Measurements from ENCODE around the gene GABBR2. TPM values are rescaled to one million over a fixed set of nuclear protein-coding genes. Genes with fewer than 3 reads are reported as not detected.

GABBR2 gene
- total RNA-seq, 1 donor from 2014 or later: 6.4 TPM

- Mint-ChIP-seq H3K9me3 (no peaks in the 10 kb centered on the region), H3K27me3 (peaks cover 24% of the 10 kb centered on the region), H3K27ac (no peak overlapping the region), H3K36me3 (no peaks in the 10 kb centered on the region), H3K4me1 (ENCODE audit: unreplicated experiment) (no peaks in the 10 kb centered on the region), H3K4me3 (no peak overlapping the region)
- no peak for TF ChIP-seq CTCF (conservative IDR thresholded peaks at IDR 0.05)
- no peak for DNase-seq (ENCODE audit: extremely low spot score, unreplicated experiment)
These were observed 187.6 kb downstream of the GABBR2 start for GRCh38 chr9:98521141-98521540.

GRCh38 chr9:98520221-98520960, 188.3 kb downstream of the GABBR2 start:
- no peak overlapping the region for H3K4me3 Mint-ChIP-seq
- no peak overlapping the region for H3K27ac Mint-ChIP-seq
- H3K27me3 Mint-ChIP-seq: peaks cover 21% of the 10 kb centered on the region
- DNase-seq (ENCODE audit: extremely low spot score, unreplicated experiment): no peak
- no peaks in the 10 kb centered on the region for H3K4me1 Mint-ChIP-seq (ENCODE audit: unreplicated experiment)
- H3K9me3 Mint-ChIP-seq: no peaks in the 10 kb centered on the region
- no peaks in the 10 kb centered on the region for H3K36me3 Mint-ChIP-seq
- no peak for TF ChIP-seq CTCF (conservative IDR thresholded peaks at IDR 0.05)

DNA sequence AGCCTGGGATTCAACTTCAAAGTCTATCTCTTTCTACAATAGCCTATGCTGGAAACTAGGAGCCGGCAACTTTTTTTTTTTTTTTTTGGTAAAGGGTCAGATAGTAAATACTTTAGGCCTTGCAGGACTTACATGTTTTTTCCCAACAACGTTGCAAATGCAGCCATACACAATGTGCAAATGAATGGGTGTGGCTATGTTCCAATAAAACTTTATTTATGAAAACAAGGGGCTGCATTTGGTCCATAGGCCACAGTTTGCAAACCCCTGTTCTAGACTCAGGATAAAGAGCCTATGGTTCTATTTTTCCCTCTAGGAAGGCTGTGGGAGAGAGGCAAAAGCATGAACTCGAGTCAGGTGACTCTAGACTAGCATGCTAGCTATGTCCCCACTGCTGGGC, 189.1 kb downstream of the GABBR2 start:
- no peak for DNase-seq (ENCODE audit: extremely low spot score, unreplicated experiment)
- no peaks in the 10 kb centered on the region for H3K36me3 Mint-ChIP-seq
- no peaks in the 10 kb centered on the region for H3K9me3 Mint-ChIP-seq
- H3K27me3 Mint-ChIP-seq: peaks cover 21% of the 10 kb centered on the region
- no peaks in the 10 kb centered on the region for H3K4me1 Mint-ChIP-seq (ENCODE audit: unreplicated experiment)
- H3K27ac Mint-ChIP-seq: no peak overlapping the region
- no peak for TF ChIP-seq CTCF (conservative IDR thresholded peaks at IDR 0.05)
- no peak overlapping the region for H3K4me3 Mint-ChIP-seq

- DNase-seq (ENCODE audit: extremely low spot score, unreplicated experiment): no peak
- H3K9me3 Mint-ChIP-seq: no peaks in the 10 kb centered on the region
- no peak for TF ChIP-seq CTCF (conservative IDR thresholded peaks at IDR 0.05)
- H3K4me3 Mint-ChIP-seq: no peak overlapping the region
- H3K36me3 Mint-ChIP-seq: no peaks in the 10 kb centered on the region
- peaks cover 12% of the 10 kb centered on the region for H3K27me3 Mint-ChIP-seq
- H3K4me1 Mint-ChIP-seq (ENCODE audit: unreplicated experiment): no peaks in the 10 kb centered on the region
- H3K27ac Mint-ChIP-seq: no peak overlapping the region
These were observed 190.2 kb downstream of the GABBR2 start for GRCh38 chr9:98518556-98518955.

DNA sequence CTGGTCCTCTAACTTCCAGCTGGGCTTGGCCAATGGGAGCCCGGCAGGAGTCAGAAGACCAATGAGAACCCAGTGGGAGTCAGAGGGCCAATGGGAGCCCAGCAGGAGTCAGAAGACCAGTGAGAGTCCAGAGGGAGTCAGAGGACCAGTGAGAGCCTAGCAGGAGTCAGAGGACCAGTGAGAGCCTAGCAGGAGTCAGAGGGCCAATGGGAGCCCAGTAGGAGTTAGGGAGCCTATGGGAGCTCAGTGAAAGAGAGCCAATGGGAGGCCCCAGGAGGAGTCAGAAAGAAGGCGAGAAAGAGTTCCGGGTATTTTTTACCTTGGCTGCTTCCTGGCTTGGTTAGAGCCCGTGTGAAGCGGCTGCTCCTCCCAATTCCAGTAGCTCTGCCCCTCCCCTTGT, 191.0 kb downstream of the GABBR2 start:
- DNase-seq (ENCODE audit: extremely low spot score, unreplicated experiment): no peak
- Mint-ChIP-seq H3K36me3 (no peaks in the 10 kb centered on the region), H3K4me1 (ENCODE audit: unreplicated experiment) (no peaks in the 10 kb centered on the region), H3K4me3 (no peak overlapping the region), H3K9me3 (no peaks in the 10 kb centered on the region), H3K27ac (no peak overlapping the region), H3K27me3 (peaks cover 5% of the 10 kb centered on the region)
- TF ChIP-seq CTCF (conservative IDR thresholded peaks at IDR 0.05): no peak

All from type B pancreatic cell (in vitro differentiated cells).